ENCODE results near the gene ATP11B.

GRCh38 chr3:182765287-182765686 lies 28.0 kb upstream of the ATP11B start:
- TF ChIP-seq EZH2phosphoT487 (IDR thresholded peaks at IDR 0.05; ENCODE audit: borderline replicate concordance, low read length) (no peak), EZH2 (IDR thresholded peaks at IDR 0.05; ENCODE audit: low read length, unreplicated experiment) (no peak)
- TF ChIP-seq, protein P1, sequence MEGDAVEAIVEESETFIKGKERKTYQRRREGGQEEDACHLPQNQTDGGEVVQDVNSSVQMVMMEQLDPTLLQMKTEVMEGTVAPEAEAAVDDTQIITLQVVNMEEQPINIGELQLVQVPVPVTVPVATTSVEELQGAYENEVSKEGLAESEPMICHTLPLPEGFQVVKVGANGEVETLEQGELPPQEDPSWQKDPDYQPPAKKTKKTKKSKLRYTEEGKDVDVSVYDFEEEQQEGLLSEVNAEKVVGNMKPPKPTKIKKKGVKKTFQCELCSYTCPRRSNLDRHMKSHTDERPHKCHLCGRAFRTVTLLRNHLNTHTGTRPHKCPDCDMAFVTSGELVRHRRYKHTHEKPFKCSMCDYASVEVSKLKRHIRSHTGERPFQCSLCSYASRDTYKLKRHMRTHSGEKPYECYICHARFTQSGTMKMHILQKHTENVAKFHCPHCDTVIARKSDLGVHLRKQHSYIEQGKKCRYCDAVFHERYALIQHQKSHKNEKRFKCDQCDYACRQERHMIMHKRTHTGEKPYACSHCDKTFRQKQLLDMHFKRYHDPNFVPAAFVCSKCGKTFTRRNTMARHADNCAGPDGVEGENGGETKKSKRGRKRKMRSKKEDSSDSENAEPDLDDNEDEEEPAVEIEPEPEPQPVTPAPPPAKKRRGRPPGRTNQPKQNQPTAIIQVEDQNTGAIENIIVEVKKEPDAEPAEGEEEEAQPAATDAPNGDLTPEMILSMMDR (conservative IDR thresholded peaks at IDR 0.05; ENCODE audit: low read depth, low read length) = no peak

Data from PC-3 (cell line).